Measurements from ENCODE around the gene SAXO1.

DNA sequence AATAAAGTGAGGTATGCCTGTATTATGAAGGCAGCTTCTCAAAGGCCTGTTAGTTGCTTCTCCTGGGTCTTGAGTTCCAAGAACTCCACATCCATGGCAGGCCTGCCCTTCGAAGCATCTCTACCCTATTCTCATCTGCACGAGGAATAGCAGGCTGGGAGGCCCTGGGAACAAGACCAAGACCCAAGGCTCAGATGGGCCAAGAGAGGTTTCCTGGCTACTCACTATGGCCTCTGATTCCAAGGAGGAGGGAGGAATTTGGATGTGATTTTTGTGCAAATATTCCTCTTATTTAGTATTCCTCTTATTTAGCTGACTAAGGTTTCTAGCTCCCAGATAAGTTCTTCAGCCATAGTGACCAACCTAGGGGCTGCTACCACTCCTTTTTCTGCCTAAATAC lies 151.3 kb downstream of the SAXO1 start:
- TF ChIP-seq YY1 (IDR thresholded peaks at IDR 0.05; ENCODE audit: insufficient read depth, insufficient read length), result no peak
- no peak for TF ChIP-seq SUZ12 (IDR thresholded peaks at IDR 0.05; ENCODE audit: extremely low read depth, insufficient read depth, insufficient read length)
- no peak for TF ChIP-seq ZNF274 (IDR thresholded peaks at IDR 0.05; ENCODE audit: low read depth, low read length)

Measured in NT2/D1 (cell line).